Stimulated activated CD8-positive, alpha-beta memory T cell treated with anti-CD3 and anti-CD28 coated beads, Interleukin-7, amount 100 ng/mL, for 4 hours (primary cell): Measurements from ENCODE around the gene APLF.
"Not testable (repeated sequence)": the region's sequence is repeated elsewhere in the genome, so short reads cannot be mapped to it uniquely, and the experiment has no call there.

ENCODE experiments used
- DNase-seq, 2 donors: peaks; one replicate each; pipeline ENCODE4 v3.0.0-alpha.2; 2020; ENCODE audit warnings: low read depth in 2 of 2

Gene APLF

GRCh38 chr2:68475576-68475975, 8.2 kb downstream of the APLF start:
- no peak for DNase-seq

GRCh38 chr2:68476454-68476853, 9.1 kb downstream of the APLF start:
- DNase-seq = no peak

- no peak for DNase-seq
Measured at GRCh38 chr2:68478688-68479087, 11.3 kb downstream of the APLF start.

- DNase-seq = no peak
Measured at GRCh38 chr2:68482296-68482820, 15.0 kb downstream of the APLF start.

GRCh38 chr2:68483011-68483410, 15.6 kb downstream of the APLF start:
- DNase-seq = no peak

GRCh38 chr2:68487773-68488355, 20.5 kb downstream of the APLF start:
- no peak for DNase-seq

GRCh38 chr2:68488605-68489004, 21.2 kb downstream of the APLF start:
- DNase-seq = not testable (repeated sequence)

- no peak for DNase-seq
Measured at GRCh38 chr2:68489282-68489681, 21.9 kb downstream of the APLF start.

GRCh38 chr2:68491582-68491981, 24.2 kb downstream of the APLF start:
- DNase-seq = no peak

GRCh38 chr2:68499133-68499532, 31.7 kb downstream of the APLF start:
- DNase-seq = no peak

- no peak for DNase-seq
Measured at GRCh38 chr2:68500649-68501048, 33.3 kb downstream of the APLF start.

- DNase-seq = no peak
Measured at GRCh38 chr2:68501768-68502167, 34.4 kb downstream of the APLF start.

GRCh38 chr2:68505603-68506159, 38.3 kb downstream of the APLF start:
- no peak for DNase-seq

- no peak for DNase-seq
Measured at GRCh38 chr2:68506170-68506569, 38.8 kb downstream of the APLF start.

- DNase-seq = no peak
Measured at GRCh38 chr2:68512326-68512725, 44.9 kb downstream of the APLF start.

- DNase-seq = no peak
Measured at GRCh38 chr2:68512966-68513365, 45.6 kb downstream of the APLF start.

- no peak for DNase-seq
Measured at GRCh38 chr2:68514316-68514929, 47.0 kb downstream of the APLF start.

- no peak for DNase-seq
Measured at GRCh38 chr2:68516051-68516955, 48.9 kb downstream of the APLF start.

- no peak for DNase-seq
Measured at GRCh38 chr2:68519236-68519635, 51.9 kb downstream of the APLF start.

- DNase-seq = no peak
Measured at GRCh38 chr2:68521037-68521436, 53.7 kb downstream of the APLF start.

GRCh38 chr2:68526943-68527342, 59.6 kb downstream of the APLF start:
- not testable (repeated sequence) for DNase-seq

- DNase-seq = not testable (repeated sequence)
Measured at GRCh38 chr2:68527343-68528081, 60.1 kb downstream of the APLF start.
